H9 (cell line): ENCODE data around the gene BCAT1. TPM values are rescaled to one million over a fixed set of nuclear protein-coding genes. Genes with fewer than 3 reads are reported as not detected.

Source experiments
- DNase-seq: peaks from one replicate; pipeline ENCODE4 v3.0.0-alpha.2; 2017
- H2AFZ ChIP-seq: one replicate; pipeline ENCODE4 v1.6.1; 2013; ENCODE audit warnings: mild to moderate bottlenecking, low read length, control low read depth, moderate library complexity
- H2AK5ac ChIP-seq: 2 replicates; pipeline ENCODE4 v1.6.1; 2013; ENCODE audit warnings: low read length, control low read depth, mixed read lengths; ENCODE audit not compliant: insufficient read length
- H2BK120ac ChIP-seq: one replicate; pipeline ENCODE4 v1.6.1; 2013; ENCODE audit warnings: low read depth, mild to moderate bottlenecking, low read length, control low read depth, inconsistent platforms; ENCODE audit not compliant: poor library complexity, severe bottlenecking
- H2BK12ac ChIP-seq: 2 replicates; pipeline ENCODE4 v1.6.1; 2013; ENCODE audit warnings: low read length, control low read depth, mixed read lengths, low read depth; ENCODE audit not compliant: insufficient read length
- H2BK15ac ChIP-seq: 2 replicates; pipeline ENCODE4 v1.6.1; 2013; ENCODE audit warnings: low read depth, low read length, control low read depth
- H2BK20ac ChIP-seq: one replicate; pipeline ENCODE4 v1.6.1; 2013; ENCODE audit warnings: low read depth, mild to moderate bottlenecking, low read length, control low read depth, inconsistent platforms; ENCODE audit not compliant: poor library complexity, severe bottlenecking
- H2BK5ac ChIP-seq: 2 replicates; pipeline ENCODE4 v1.6.1; 2013; ENCODE audit warnings: low read length, control low read depth, mixed read lengths; ENCODE audit not compliant: insufficient read length
- H3K14ac ChIP-seq: 2 replicates; pipeline ENCODE4 v1.6.1; 2013; ENCODE audit warnings: low read length, control low read depth; ENCODE audit not compliant: insufficient read depth
- H3K18ac ChIP-seq: 2 replicates; pipeline ENCODE4 v1.6.1; 2013; ENCODE audit warnings: low read depth, mild to moderate bottlenecking, mixed read lengths, low read length, control low read depth; ENCODE audit not compliant: insufficient read length
- H3K23ac ChIP-seq: 2 replicates; pipeline ENCODE4 v1.6.1; 2013; ENCODE audit warnings: low read length, control low read depth, mixed read lengths, low read depth; ENCODE audit not compliant: insufficient read length
- H3K23me2 ChIP-seq: 2 replicates; pipeline ENCODE4 v1.6.1; 2013; ENCODE audit warnings: low read depth, mild to moderate bottlenecking, mixed read lengths, low read length, control low read depth; ENCODE audit not compliant: insufficient read length, poor library complexity, severe bottlenecking
- H3K27ac ChIP-seq: 2 replicates; pipeline ENCODE4 v1.5.1; 2013; ENCODE audit warnings: low read length, control low read depth, mixed read lengths, low read depth; ENCODE audit not compliant: insufficient read length
- H3K27me3 ChIP-seq: 2 replicates; pipeline ENCODE4 v1.6.1; 2013; ENCODE audit warnings: low read length, control low read depth, inconsistent platforms; ENCODE audit not compliant: insufficient read depth
- H3K4ac ChIP-seq: 2 replicates; pipeline ENCODE4 v1.6.1; 2013; ENCODE audit warnings: low read depth, mild to moderate bottlenecking, control low read depth, inconsistent platforms, low read length, moderate library complexity
- H3K4me1 ChIP-seq: 2 replicates; pipeline ENCODE4 v1.6.1; 2013; ENCODE audit warnings: low read length, control low read depth, inconsistent platforms; ENCODE audit not compliant: insufficient read depth
- H3K4me2 ChIP-seq: 2 replicates; pipeline ENCODE4 v1.6.1; 2013; ENCODE audit warnings: low read length, control low read depth, mixed read lengths; ENCODE audit not compliant: insufficient read length, insufficient read depth
- H3K56ac ChIP-seq: 2 replicates; pipeline ENCODE4 v1.6.1; 2013; ENCODE audit warnings: low read depth, mild to moderate bottlenecking, mixed read lengths, low read length, control low read depth; ENCODE audit not compliant: insufficient read length
- H3K79me1 ChIP-seq: 2 replicates; pipeline ENCODE4 v1.6.1; 2013; ENCODE audit warnings: low read depth, mild to moderate bottlenecking, moderate library complexity, low read length, control low read depth, inconsistent platforms; ENCODE audit not compliant: insufficient read depth, poor library complexity, severe bottlenecking
- H3K79me2 ChIP-seq: 2 replicates; pipeline ENCODE4 v1.6.1; 2013; ENCODE audit warnings: low read length, control low read depth, inconsistent platforms; ENCODE audit not compliant: insufficient read depth
- H3K9ac ChIP-seq: 2 replicates; pipeline ENCODE4 v1.6.1; 2013; ENCODE audit warnings: low read length, control low read depth, mixed read lengths; ENCODE audit not compliant: insufficient read length; ENCODE audit errors: extremely low read depth
- H3K9me3 ChIP-seq: one replicate; pipeline ENCODE4 v1.6.1; 2013; ENCODE audit warnings: low read depth, low read length, inconsistent platforms; ENCODE audit not compliant: control insufficient read depth
- H3T11ph ChIP-seq: one replicate; pipeline ENCODE4 v1.6.1; 2013; ENCODE audit warnings: mild to moderate bottlenecking, low read length, control low read depth, inconsistent platforms
- H4K20me1 ChIP-seq: one replicate; pipeline ENCODE4 v1.6.1; 2013; ENCODE audit not compliant: control insufficient read depth, insufficient read length, insufficient read depth
- H4K5ac ChIP-seq: 2 replicates; pipeline ENCODE4 v1.6.1; 2013; ENCODE audit warnings: low read depth, mild to moderate bottlenecking, mixed read lengths, low read length, control low read depth; ENCODE audit not compliant: insufficient read length
- H4K8ac ChIP-seq: replicated peaks from 2 replicates; pipeline ENCODE4 v1.6.1; 2013; ENCODE audit warnings: low read length, control low read depth, mixed read lengths, low read depth; ENCODE audit not compliant: insufficient read length
- H4K91ac ChIP-seq: 2 replicates; pipeline ENCODE4 v1.6.1; 2013; ENCODE audit warnings: low read depth, mild to moderate bottlenecking, moderate library complexity, mixed read lengths, low read length, control low read depth; ENCODE audit not compliant: insufficient read length
- H3K27ac Mint-ChIP-seq, 3 experiments: 2 replicates in 2 of 3; 3 replicates in 1 of 3; pipeline ENCODE4 v1.8.0; 2020 to 2021; ENCODE audit warnings: mixed read lengths in 3 of 3, mild to moderate bottlenecking in 1 of 3, moderate library complexity in 1 of 3
- H3K27me3 Mint-ChIP-seq: 2 replicates; pipeline ENCODE4 v1.8.0; 2021; ENCODE audit warnings: low read depth, mild to moderate bottlenecking, moderate library complexity, mixed read lengths
- H3K36me3 Mint-ChIP-seq, 3 experiments: 2 replicates in 2 of 3; 3 replicates in 1 of 3; pipeline ENCODE4 v1.8.0; 2020 to 2021; ENCODE audit warnings: low read depth in 3 of 3, mixed read lengths in 3 of 3; ENCODE audit not compliant: insufficient read depth in 1 of 3
- H3K4me1 Mint-ChIP-seq, 2 experiments: 2 replicates each; pipeline ENCODE4 v1.8.0; 2020; ENCODE audit warnings: mixed read lengths in 2 of 2
- H3K4me3 Mint-ChIP-seq, 2 experiments: 2 replicates in 1 of 2; 3 replicates in 1 of 2; pipeline ENCODE4 v1.8.0; 2020 to 2021; ENCODE audit warnings: mild to moderate bottlenecking in 2 of 2, mixed read lengths in 2 of 2, moderate library complexity in 1 of 2
- H3K9me3 Mint-ChIP-seq, 2 experiments: 2 replicates in 1 of 2; 3 replicates in 1 of 2; pipeline ENCODE4 v1.8.0; 2020; ENCODE audit warnings: mild to moderate bottlenecking in 2 of 2, mixed read lengths in 2 of 2, moderate library complexity in 1 of 2
- CTCF ChIP-seq: fragments of 200-600 bp; sonication (generic); conservative IDR thresholded peaks from 3 replicates; pipeline ENCODE4 v1.8.0; 2021; ENCODE audit warnings: antibody characterized with exemption, mild to moderate bottlenecking
- WGBS: extraction: QIAGEN DNeasy Blood & Tissue Kit; methylation state at CpG from one replicate; pipeline ENCODE4 v1.1.7; 2013; ENCODE audit warnings: missing lambda C conversion rate, low lambda C conversion rate, mixed read lengths; ENCODE audit not compliant: insufficient read length; ENCODE audit errors: extremely low coverage; 5-methylcytosine and 5-hydroxymethylcytosine counted together
- total RNA-seq: library from RNA; stranded (reverse); gene quantifications from 2 replicates; pipeline ENCODE4 v1.2.1, GENCODE V29; 2021

Gene BCAT1
- total RNA-seq, 1 experiment from 2014 or later, result 244 TPM

GRCh38 chr12:24979329-24979728 lies 30.4 kb upstream of the BCAT1 start:
- H3K36me3 Mint-ChIP-seq, result peaks cover 0 to 7% (median 2%) of the 10 kb centered on the region in 3 experiments; a peak in 4 of 7 replicates
- WGBS, result no CpG with 5 or more reads among the region's 5 CpGs

More at GRCh38 chr12:24979329-24979728, 30.4 kb upstream of the BCAT1 start:
- Histone ChIP-seq H3K79me2 (no peaks in the 10 kb centered on the region), H4K5ac (no peak overlapping the region), H3K9ac (no peak overlapping the region), H4K91ac (no peak overlapping the region), H3K27ac (no peak overlapping the region), H2BK15ac (no peak overlapping the region), H2BK5ac (no peak overlapping the region), H2AK5ac (no peak overlapping the region), H2BK120ac (no peak overlapping the region), H3K56ac (no peak overlapping the region), H3K4me2 (no peak overlapping the region), H2BK12ac (no peak overlapping the region), H3K14ac (no peak overlapping the region), H3T11ph (no peak overlapping the region), H3K27me3 (no peaks in the 10 kb centered on the region), H3K23ac (no peak overlapping the region), H2AFZ (no peak overlapping the region), H4K20me1 (no peaks in the 10 kb centered on the region), H3K4ac (no peak overlapping the region), H3K23me2 (no peaks in the 10 kb centered on the region), H3K9me3 (no peaks in the 10 kb centered on the region), H3K79me1 (no peaks in the 10 kb centered on the region), H3K18ac (no peak overlapping the region), H2BK20ac (no peak overlapping the region), H3K4me1 (no peaks in the 10 kb centered on the region), H4K8ac (no peak overlapping the region)
- no peak for DNase-seq
- peaks cover 12 to 13% of the 10 kb centered on the region in 2 experiments; a peak in 4 of 5 replicates for H3K9me3 Mint-ChIP-seq
- H3K4me3 Mint-ChIP-seq, result no peak overlapping the region
- H3K27me3 Mint-ChIP-seq, result no peaks in the 10 kb centered on the region; the same call in 1 of the 2 replicates
- TF ChIP-seq CTCF, result no peak
- no peak overlapping the region for H3K27ac Mint-ChIP-seq
- no peaks in the 10 kb centered on the region for H3K4me1 Mint-ChIP-seq
